GOT3 (cell line): ENCODE measurements around the gene RIMBP2.

Experiments used
- DNase-seq: peaks from one replicate; lab custom pipeline; 2025; ENCODE audit warnings: mixed read lengths; lab: John Stamatoyannopoulos, UW

RIMBP2 gene

GRCh38 chr12:130680451-130680990, 35.6 kb downstream of the RIMBP2 start:
- no peak for DNase-seq

GRCh38 chr12:130677957-130678558, 38.0 kb downstream of the RIMBP2 start:
- DNase-seq: no peak

- DNase-seq: no peak
These were observed 40.3 kb downstream of the RIMBP2 start for GRCh38 chr12:130675791-130676190.

GRCh38 chr12:130675121-130675520, 41.0 kb downstream of the RIMBP2 start:
- DNase-seq: no peak

- DNase-seq: no peak
These were observed 41.4 kb downstream of the RIMBP2 start for GRCh38 chr12:130674676-130675075.

- DNase-seq: no peak
These were observed 42.9 kb downstream of the RIMBP2 start for GRCh38 chr12:130673036-130673705.

GRCh38 chr12:130672089-130672820, 43.8 kb downstream of the RIMBP2 start:
- DNase-seq: no peak

GRCh38 chr12:130671556-130671955, 44.5 kb downstream of the RIMBP2 start:
- DNase-seq: no peak

- no peak for DNase-seq
These were observed 46.3 kb downstream of the RIMBP2 start for GRCh38 chr12:130669797-130670196.

- DNase-seq: no peak
These were observed 46.9 kb downstream of the RIMBP2 start for GRCh38 chr12:130669205-130669557.

GRCh38 chr12:130668286-130669204, 47.6 kb downstream of the RIMBP2 start:
- DNase-seq: no peak

GRCh38 chr12:130667421-130667960, 48.6 kb downstream of the RIMBP2 start:
- no peak for DNase-seq

- no peak for DNase-seq
These were observed 49.5 kb downstream of the RIMBP2 start for GRCh38 chr12:130666645-130667044.

- DNase-seq: no peak
These were observed 50.3 kb downstream of the RIMBP2 start for GRCh38 chr12:130665753-130666152.

GRCh38 chr12:130664772-130665171, 51.3 kb downstream of the RIMBP2 start:
- DNase-seq: no peak

- no peak for DNase-seq
These were observed 51.8 kb downstream of the RIMBP2 start for GRCh38 chr12:130664252-130664651.

GRCh38 chr12:130663514-130663913, 52.6 kb downstream of the RIMBP2 start:
- no peak for DNase-seq

- no peak for DNase-seq
These were observed 54.4 kb downstream of the RIMBP2 start for GRCh38 chr12:130661486-130662255.

- no peak for DNase-seq
These were observed 55.0 kb downstream of the RIMBP2 start for GRCh38 chr12:130661059-130661458.

GRCh38 chr12:130658145-130658911, 57.8 kb downstream of the RIMBP2 start:
- DNase-seq: no peak
